KMS-11 (cell line): ENCODE results near the gene NRG2.

ENCODE experiments used
- H2AFZ ChIP-seq: fragments of 200-600 bp; sonication (generic); 2 replicates; pipeline ENCODE4 v1.6.1; 2016; ENCODE audit warnings: antibody characterized with exemption, mixed run types, low read depth
- H3K27ac ChIP-seq: fragments of 200-600 bp; sonication (generic); 2 replicates; pipeline ENCODE4 v1.6.1; 2016; ENCODE audit warnings: mild to moderate bottlenecking, mixed run types
- H3K27me3 ChIP-seq: fragments of 200-600 bp; sonication (generic); 2 replicates; pipeline ENCODE4 v1.6.1; 2017; ENCODE audit warnings: mild to moderate bottlenecking, low read depth, mixed run types, moderate library complexity; ENCODE audit not compliant: insufficient read depth
- H3K36me3 ChIP-seq: fragments of 200-600 bp; sonication (generic); 2 replicates; pipeline ENCODE4 v1.6.1; 2017; ENCODE audit warnings: mild to moderate bottlenecking, mixed run types; ENCODE audit not compliant: insufficient read depth
- H3K4me1 ChIP-seq: fragments of 200-600 bp; sonication (generic); 2 replicates; pipeline ENCODE4 v1.6.1; 2016; ENCODE audit warnings: mild to moderate bottlenecking, low read depth, mixed run types; ENCODE audit not compliant: poor library complexity, severe bottlenecking
- H3K4me2 ChIP-seq: fragments of 200-600 bp; sonication (generic); 2 replicates; pipeline ENCODE4 v1.7.0; 2016; ENCODE audit warnings: mild to moderate bottlenecking, mixed run types
- H3K4me3 ChIP-seq: fragments of 200-600 bp; sonication (generic); IDR thresholded peaks from 2 replicates; pipeline ENCODE4 v1.6.1; 2017; ENCODE audit warnings: low read depth, low read length, mixed read lengths; ENCODE audit not compliant: insufficient read depth
- H3K79me2 ChIP-seq: fragments of 200-600 bp; sonication (generic); 2 replicates; pipeline ENCODE4 v1.6.1; 2016; ENCODE audit warnings: low read depth, mixed run types; ENCODE audit not compliant: insufficient read depth
- H3K9ac ChIP-seq: fragments of 200-600 bp; sonication (generic); 2 replicates; pipeline ENCODE4 v1.6.1; 2016; ENCODE audit warnings: mild to moderate bottlenecking, mixed run types
- H4K20me1 ChIP-seq: fragments of 200-600 bp; sonication (generic); 2 replicates; pipeline ENCODE4 v1.6.1; 2016; ENCODE audit warnings: mild to moderate bottlenecking, mixed run types; ENCODE audit not compliant: insufficient read depth
- TF ChIP-seq, protein P1 (sequence below): fragments of 200-600 bp; sonication (generic); conservative IDR thresholded peaks from 2 replicates; pipeline ENCODE4 v1.6.1; 2017; ENCODE audit warnings: low read depth, mild to moderate bottlenecking, antibody characterized with exemption, low read length, moderate library complexity, mixed read lengths

Gene NRG2

DNA sequence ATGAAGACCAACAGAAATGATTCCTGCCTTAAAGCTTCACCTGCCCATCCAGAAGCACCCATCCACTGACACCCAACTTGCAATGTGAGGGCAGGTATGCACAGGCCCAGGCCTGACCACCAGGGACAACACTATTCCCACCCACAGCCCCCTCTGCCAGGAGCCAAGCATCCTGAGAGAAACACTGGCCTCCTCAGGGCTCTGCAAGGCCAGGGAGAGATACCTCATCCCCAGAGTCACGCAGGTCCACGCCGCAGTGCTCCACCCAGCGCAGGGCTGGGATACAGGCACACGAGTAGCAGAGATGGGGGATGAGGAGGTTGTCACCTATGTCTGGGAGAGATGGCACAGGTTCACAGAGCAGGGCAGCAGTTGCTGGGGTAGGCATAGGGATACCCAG lies 148.1 kb downstream of the NRG2 start:
- Histone ChIP-seq H3K4me3 (no peak overlapping the region), H3K27me3 (no peaks in the 10 kb centered on the region), H3K27ac (no peak overlapping the region), H3K79me2 (no peaks in the 10 kb centered on the region), H3K4me1 (no peaks in the 10 kb centered on the region), H3K9ac (no peak overlapping the region), H3K4me2 (no peak overlapping the region), H3K36me3 (no peaks in the 10 kb centered on the region), H2AFZ (no peak overlapping the region), H4K20me1 (no peaks in the 10 kb centered on the region)
- TF ChIP-seq, protein P1, sequence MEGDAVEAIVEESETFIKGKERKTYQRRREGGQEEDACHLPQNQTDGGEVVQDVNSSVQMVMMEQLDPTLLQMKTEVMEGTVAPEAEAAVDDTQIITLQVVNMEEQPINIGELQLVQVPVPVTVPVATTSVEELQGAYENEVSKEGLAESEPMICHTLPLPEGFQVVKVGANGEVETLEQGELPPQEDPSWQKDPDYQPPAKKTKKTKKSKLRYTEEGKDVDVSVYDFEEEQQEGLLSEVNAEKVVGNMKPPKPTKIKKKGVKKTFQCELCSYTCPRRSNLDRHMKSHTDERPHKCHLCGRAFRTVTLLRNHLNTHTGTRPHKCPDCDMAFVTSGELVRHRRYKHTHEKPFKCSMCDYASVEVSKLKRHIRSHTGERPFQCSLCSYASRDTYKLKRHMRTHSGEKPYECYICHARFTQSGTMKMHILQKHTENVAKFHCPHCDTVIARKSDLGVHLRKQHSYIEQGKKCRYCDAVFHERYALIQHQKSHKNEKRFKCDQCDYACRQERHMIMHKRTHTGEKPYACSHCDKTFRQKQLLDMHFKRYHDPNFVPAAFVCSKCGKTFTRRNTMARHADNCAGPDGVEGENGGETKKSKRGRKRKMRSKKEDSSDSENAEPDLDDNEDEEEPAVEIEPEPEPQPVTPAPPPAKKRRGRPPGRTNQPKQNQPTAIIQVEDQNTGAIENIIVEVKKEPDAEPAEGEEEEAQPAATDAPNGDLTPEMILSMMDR: no peak

DNA sequence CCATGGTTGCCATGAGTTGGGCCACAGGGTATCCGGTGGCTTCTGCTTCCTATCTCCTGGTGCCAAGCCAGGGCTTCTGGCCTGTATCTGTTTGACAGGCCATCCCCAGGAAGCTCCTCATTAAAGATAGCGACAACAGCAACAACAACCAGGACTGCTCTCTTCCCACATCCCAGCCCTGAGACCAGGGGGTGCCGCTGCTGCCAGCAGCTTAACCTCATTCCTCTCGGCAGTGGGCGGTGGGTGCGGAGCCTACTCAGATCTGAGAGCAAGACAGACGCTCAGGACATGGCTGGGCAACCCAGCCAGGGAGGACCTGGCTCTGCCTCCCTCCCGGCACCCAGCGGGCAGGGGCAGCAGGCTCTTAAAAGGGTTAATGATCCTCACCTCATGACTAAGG lies 149.2 kb downstream of the NRG2 start:
- Histone ChIP-seq H3K79me2 (no peaks in the 10 kb centered on the region), H3K27ac (no peak overlapping the region), H3K4me2 (no peak overlapping the region), H3K27me3 (no peaks in the 10 kb centered on the region), H3K4me1 (no peaks in the 10 kb centered on the region), H3K9ac (no peak overlapping the region), H4K20me1 (no peaks in the 10 kb centered on the region), H3K36me3 (no peaks in the 10 kb centered on the region), H2AFZ (no peak overlapping the region), H3K4me3 (no peak overlapping the region)
- TF ChIP-seq, protein P1: no peak

DNA sequence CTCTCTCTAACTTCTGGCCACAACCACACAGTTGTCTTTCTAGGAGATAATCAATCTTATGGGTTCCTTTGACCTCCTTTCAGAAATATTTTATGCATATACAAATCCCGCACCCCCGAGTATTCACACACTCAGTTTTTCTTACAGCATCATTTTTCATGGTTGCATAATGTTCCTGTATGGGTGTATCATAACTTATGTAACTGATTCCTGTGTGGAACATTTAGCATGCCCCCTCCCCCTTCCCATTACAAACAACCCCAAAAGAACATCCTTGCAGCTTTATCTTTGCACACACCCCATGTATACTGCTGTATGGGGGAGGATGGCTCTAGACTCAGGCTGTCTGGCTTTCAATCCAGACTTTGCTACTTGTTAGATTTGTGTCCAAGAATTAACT lies 153.7 kb downstream of the NRG2 start:
- H3K79me2 ChIP-seq: no peaks in the 10 kb centered on the region
- H3K27ac ChIP-seq: no peak overlapping the region
- H3K4me2 ChIP-seq: no peak overlapping the region
- H3K9ac ChIP-seq: no peak overlapping the region
- H3K27me3 ChIP-seq: no peaks in the 10 kb centered on the region
- TF ChIP-seq, protein P1: no peak
- H3K4me3 ChIP-seq: no peak overlapping the region
- H3K36me3 ChIP-seq: no peaks in the 10 kb centered on the region
- H4K20me1 ChIP-seq: no peaks in the 10 kb centered on the region
- H3K4me1 ChIP-seq: no peaks in the 10 kb centered on the region
- H2AFZ ChIP-seq: no peak overlapping the region

DNA sequence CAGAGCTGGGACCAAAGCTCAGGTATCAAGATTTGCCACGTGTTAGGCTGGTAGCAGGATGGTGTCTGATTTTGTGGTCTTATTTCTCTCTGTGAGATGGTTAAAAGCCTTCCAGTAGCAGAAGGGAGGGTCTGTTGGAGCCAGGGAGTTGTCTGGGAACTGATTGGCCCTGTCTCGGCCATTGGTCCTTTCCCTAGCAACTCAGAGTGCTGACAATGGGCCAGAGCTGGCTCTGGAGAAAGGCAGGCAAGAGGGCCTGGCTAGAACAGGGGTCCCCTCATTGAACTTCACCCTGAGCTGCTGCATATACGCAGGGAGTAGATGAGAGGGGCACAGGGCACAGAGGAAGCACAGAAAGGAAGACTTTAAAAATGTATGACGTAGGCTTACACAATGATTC lies 154.7 kb downstream of the NRG2 start:
- Histone ChIP-seq H3K4me3 (no peak overlapping the region), H3K4me2 (no peak overlapping the region), H3K27me3 (no peaks in the 10 kb centered on the region), H2AFZ (no peak overlapping the region), H3K36me3 (no peaks in the 10 kb centered on the region), H3K27ac (no peak overlapping the region), H3K9ac (no peak overlapping the region), H4K20me1 (no peaks in the 10 kb centered on the region), H3K79me2 (no peaks in the 10 kb centered on the region), H3K4me1 (no peaks in the 10 kb centered on the region)
- TF ChIP-seq, protein P1: no peak

DNA sequence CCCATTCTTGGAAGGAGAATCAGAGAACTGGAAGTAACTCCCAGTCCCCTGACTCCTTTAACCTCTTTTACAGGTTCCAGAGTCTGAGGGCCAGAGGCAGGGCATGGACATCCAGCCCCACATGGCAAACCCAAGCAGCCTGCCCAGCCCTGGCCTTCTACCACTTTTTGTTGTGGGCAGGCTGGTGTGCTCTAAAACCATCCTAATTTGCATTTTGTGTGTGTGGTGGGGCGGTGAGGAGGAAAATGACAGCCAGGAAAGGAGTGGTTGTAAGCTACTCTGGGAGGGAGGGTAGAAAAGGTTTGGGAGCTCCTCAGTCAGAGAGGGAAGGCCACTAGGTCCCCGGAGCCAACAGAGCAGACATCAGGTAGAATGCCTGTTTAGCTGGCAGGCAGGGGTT lies 156.9 kb downstream of the NRG2 start:
- no peak overlapping the region for H2AFZ ChIP-seq
- H3K27me3 ChIP-seq: no peaks in the 10 kb centered on the region
- H3K9ac ChIP-seq: no peak overlapping the region
- H3K36me3 ChIP-seq: no peaks in the 10 kb centered on the region
- H3K27ac ChIP-seq: no peak overlapping the region
- no peak overlapping the region for H3K4me3 ChIP-seq
- TF ChIP-seq, protein P1: no peak
- no peaks in the 10 kb centered on the region for H3K4me1 ChIP-seq
- H3K4me2 ChIP-seq: no peak overlapping the region
- no peaks in the 10 kb centered on the region for H3K79me2 ChIP-seq
- H4K20me1 ChIP-seq: no peaks in the 10 kb centered on the region
